Natural killer cell treated with Interleukin-12 subunit alpha and Interleukin-12 subunit beta and Interleukin-15 and Interleukin-18, amount 100 ng/mL, for 72 hours (primary cell): Measurements from ENCODE around the gene AZIN2. TPM values are rescaled to one million over a fixed set of nuclear protein-coding genes. Genes with fewer than 3 reads are reported as not detected.

Source experiments
- ATAC-seq, 2 donors: fragments of 150-1000 bp; cut with Tn5 transposase in 1 of 2; sonication (Bioruptor Pico), chemical (Tn5 transposase) in 1 of 2; 2 replicates each; pipeline ENCODE4 v1.10.0; 2021
- DNase-seq: peaks from one replicate; pipeline ENCODE4 v3.0.0; 2022; ENCODE audit warnings: low spot score
- H3K27ac Mint-ChIP-seq, 2 donors: 1 replicate in 1 of 2; 2 replicates in 1 of 2; pipeline ENCODE4 v1.8.0; 2022; ENCODE audit warnings: mixed read lengths in 2 of 2, mild to moderate bottlenecking in 1 of 2, moderate library complexity in 1 of 2
- H3K27me3 Mint-ChIP-seq, 2 donors: 1 replicate in 1 of 2; 2 replicates in 1 of 2; pipeline ENCODE4 v1.8.0; 2022; ENCODE audit warnings: mixed read lengths in 2 of 2
- H3K36me3 Mint-ChIP-seq: one replicate; pipeline ENCODE4 v1.8.0; 2022; ENCODE audit warnings: mixed read lengths
- H3K4me1 Mint-ChIP-seq, 2 donors: 1 replicate in 1 of 2; 2 replicates in 1 of 2; pipeline ENCODE4 v1.8.0; 2022; ENCODE audit warnings: low read depth in 2 of 2, mixed read lengths in 2 of 2, mild to moderate bottlenecking in 1 of 2
- H3K4me3 Mint-ChIP-seq: one replicate; pipeline ENCODE4 v1.8.0; 2022; ENCODE audit warnings: mixed read lengths
- H3K9me3 Mint-ChIP-seq: 2 replicates; pipeline ENCODE4 v1.8.0; 2022; ENCODE audit warnings: mixed read lengths
- total RNA-seq, 2 donors: library from RNA; stranded (reverse); gene quantifications; one replicate each; pipeline ENCODE4 v1.2.3, GENCODE V29; 2022

Gene AZIN2
- total RNA-seq, 2 donors from 2014 or later: 2.4 to 4.4 TPM

GRCh38 chr1:33165209-33165608 lies 84.3 kb downstream of the AZIN2 start:
- H3K27ac Mint-ChIP-seq: no peak overlapping the region
- H3K36me3 Mint-ChIP-seq: no peaks in the 10 kb centered on the region
- H3K9me3 Mint-ChIP-seq: no peaks in the 10 kb centered on the region
- ATAC-seq (no peak), DNase-seq (no peak)
- H3K4me3 Mint-ChIP-seq: no peak overlapping the region
- no peaks in the 10 kb centered on the region for H3K27me3 Mint-ChIP-seq
- H3K4me1 Mint-ChIP-seq: peaks cover 0 to 18% of the 10 kb centered on the region in 2 donors

GRCh38 chr1:33165809-33166208 lies 84.9 kb downstream of the AZIN2 start:
- no peak for DNase-seq
- Mint-ChIP-seq H3K9me3 (no peaks in the 10 kb centered on the region), H3K36me3 (no peaks in the 10 kb centered on the region), H3K27me3 (no peaks in the 10 kb centered on the region), H3K4me1 (peaks cover 1 to 20% of the 10 kb centered on the region in 2 donors), H3K27ac (no peak overlapping the region), H3K4me3 (no peak overlapping the region)
- no peak for ATAC-seq

DNA sequence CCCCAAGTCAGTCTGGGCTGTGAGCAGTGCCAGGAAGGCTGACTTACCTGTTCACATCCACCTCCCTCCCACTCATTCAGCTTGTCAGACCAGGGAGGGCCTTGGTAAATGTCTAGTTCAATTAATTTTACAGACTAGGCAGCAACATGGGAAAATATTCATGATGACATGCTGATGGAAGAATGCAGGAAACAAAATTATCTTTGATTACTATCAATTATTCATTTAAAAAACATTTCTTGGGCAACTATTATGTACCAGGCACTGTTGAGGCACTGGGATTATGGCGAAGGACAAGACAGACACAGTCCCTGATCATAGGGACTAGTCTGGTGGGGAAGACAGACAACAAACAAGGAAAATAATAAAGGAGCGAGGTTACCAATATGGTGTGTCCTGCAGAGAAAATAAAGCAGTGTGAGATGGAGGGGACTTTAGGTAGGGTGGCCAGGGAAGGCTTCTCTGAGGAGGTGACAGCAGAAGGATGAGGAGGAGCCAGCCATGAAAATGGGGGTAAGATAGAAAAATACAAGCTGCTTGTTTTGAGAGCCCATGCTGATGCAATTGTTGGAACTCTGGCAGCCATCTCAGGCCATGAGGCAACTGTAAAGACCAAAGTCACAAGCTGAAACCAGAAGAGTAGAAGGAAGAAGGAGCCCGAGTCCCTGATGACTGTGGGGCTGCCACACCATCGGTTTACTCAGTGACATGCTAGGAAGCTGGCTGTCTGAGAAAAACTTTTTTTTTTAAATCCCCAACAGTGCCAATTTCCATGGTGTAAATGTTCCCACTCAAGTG lies 86.9 kb downstream of the AZIN2 start:
- no peaks in the 10 kb centered on the region for H3K9me3 Mint-ChIP-seq
- no peaks in the 10 kb centered on the region for H3K36me3 Mint-ChIP-seq
- DNase-seq (no peak), ATAC-seq (no peak)
- peaks cover 13 to 22% of the 10 kb centered on the region in 2 donors for H3K4me1 Mint-ChIP-seq
- no peak overlapping the region for H3K27ac Mint-ChIP-seq
- H3K4me3 Mint-ChIP-seq: no peak overlapping the region
- no peaks in the 10 kb centered on the region for H3K27me3 Mint-ChIP-seq

GRCh38 chr1:33168556-33169289 lies 87.8 kb downstream of the AZIN2 start:
- ATAC-seq (no peak), DNase-seq (no peak)
- Mint-ChIP-seq H3K4me3 (no peak overlapping the region), H3K4me1 (peaks cover 16 to 23% of the 10 kb centered on the region in 2 donors), H3K27ac (no peak overlapping the region), H3K9me3 (no peaks in the 10 kb centered on the region), H3K27me3 (no peaks in the 10 kb centered on the region), H3K36me3 (no peaks in the 10 kb centered on the region)

DNA sequence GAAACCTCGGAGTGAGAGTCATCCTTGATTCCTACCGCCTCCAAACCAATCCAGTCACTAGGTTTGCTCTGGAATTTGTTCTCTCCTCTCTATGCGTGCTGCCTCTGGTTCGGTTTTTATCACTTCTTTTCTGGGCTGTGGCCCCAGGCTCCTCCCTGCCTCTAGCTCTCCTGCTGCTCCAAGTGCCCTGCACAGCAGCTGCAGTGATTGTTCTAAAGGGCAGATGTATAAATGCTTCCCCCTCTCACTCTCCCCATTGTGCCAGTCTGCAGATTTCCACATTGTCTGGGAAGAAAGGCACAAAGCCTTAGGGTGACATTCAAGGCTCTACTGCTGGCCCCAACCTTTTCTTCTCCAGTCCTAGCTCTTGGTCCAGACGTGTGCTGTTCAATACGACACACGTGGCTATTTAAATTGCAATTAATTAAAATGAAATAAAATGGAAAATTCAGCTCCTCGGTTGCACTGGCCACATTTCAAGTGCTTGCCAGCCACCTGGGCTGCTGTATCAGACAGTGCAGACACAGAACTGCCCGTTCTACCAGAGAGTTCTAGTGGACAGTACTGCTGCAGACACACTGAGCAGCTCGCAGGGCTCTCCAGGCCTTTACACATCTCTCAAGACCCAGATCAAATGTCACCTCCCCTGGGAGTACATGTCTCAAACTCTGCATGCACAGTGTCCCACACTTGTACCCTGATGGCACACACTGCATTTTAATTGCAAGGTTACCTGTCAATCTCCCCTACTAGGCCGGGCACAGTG lies 88.5 kb downstream of the AZIN2 start:
- Mint-ChIP-seq H3K4me1 (peaks cover 16 to 22% of the 10 kb centered on the region in 2 donors), H3K9me3 (no peaks in the 10 kb centered on the region), H3K27ac (no peak overlapping the region), H3K4me3 (no peak overlapping the region), H3K27me3 (no peaks in the 10 kb centered on the region), H3K36me3 (no peaks in the 10 kb centered on the region)
- ATAC-seq: no peak
- no peak for DNase-seq

Other genes starting within 250 kb of the AZIN2 start
- not detected for gene FNDC5, start 210.2 kb upstream of the AZIN2 start, total RNA-seq
- under 1 TPM in 1 of 2 donors, not detected in 1; 0.38 TPM for gene HPCA, start 194.7 kb upstream of the AZIN2 start, total RNA-seq
- gene TMEM54, start 179.8 kb upstream of the AZIN2 start, total RNA-seq: 1 to 10 TPM; 2.5 to 5.9 TPM
- gene RNF19B, start 116.3 kb upstream of the AZIN2 start, total RNA-seq: 100 to 1,000 TPM in 1 of 2 donors, 10 to 100 TPM in 1; 92.0 to 246 TPM
- 100 to 1,000 TPM; 379 to 475 TPM for gene AK2, start 44.3 kb upstream of the AZIN2 start, total RNA-seq
- 10 to 100 TPM in 1 of 2 donors, 1 to 10 TPM in 1; 8.7 to 15.0 TPM for gene TRIM62, start 100.9 kb downstream of the AZIN2 start, total RNA-seq
- gene ZNF362, start 175.3 kb downstream of the AZIN2 start, total RNA-seq: 1 to 10 TPM; 6.7 to 7.5 TPM
- not detected for gene A3GALT2, start 239.9 kb downstream of the AZIN2 start, total RNA-seq